HUES48 (cell line): ENCODE measurements around the gene TGFBR3.

Experiments used
- H3K27ac ChIP-seq: one replicate; pipeline ENCODE4 v1.7.0; 2013; ENCODE audit warnings: low read depth, low read length, inconsistent platforms
- H3K27me3 ChIP-seq: 2 replicates; pipeline ENCODE4 v1.6.1; 2013; ENCODE audit warnings: mild to moderate bottlenecking, low read length; ENCODE audit not compliant: control insufficient read depth, insufficient read depth
- H3K36me3 ChIP-seq: 2 replicates; pipeline ENCODE4 v1.6.1; 2013; ENCODE audit warnings: low read length; ENCODE audit not compliant: control insufficient read depth, insufficient read depth
- H3K4me1 ChIP-seq: 2 replicates; pipeline ENCODE4 v1.6.1; 2013; ENCODE audit warnings: mild to moderate bottlenecking, low read length; ENCODE audit not compliant: control insufficient read depth, insufficient read depth
- H3K4me3 ChIP-seq: 2 replicates; pipeline ENCODE4 v1.5.1; 2013; ENCODE audit warnings: mild to moderate bottlenecking, low read depth, low read length
- H3K9ac ChIP-seq: 2 replicates; pipeline ENCODE4 v1.6.1; 2013; ENCODE audit warnings: mild to moderate bottlenecking, low read depth, low read length, moderate library complexity
- H3K9me3 ChIP-seq: 2 replicates; pipeline ENCODE4 v1.6.1; 2013; ENCODE audit warnings: low read length; ENCODE audit not compliant: control insufficient read depth, insufficient read depth

The TGFBR3 gene

GRCh38 chr1:91833946-91834345 lies 52.0 kb downstream of the TGFBR3 start:
- no peak overlapping the region for H3K27ac ChIP-seq
- no peak overlapping the region for H3K9ac ChIP-seq
- H3K4me3 ChIP-seq, result no peak overlapping the region
- H3K4me1 ChIP-seq, result no peaks in the 10 kb centered on the region
- H3K36me3 ChIP-seq, result no peaks in the 10 kb centered on the region
- no peaks in the 10 kb centered on the region for H3K9me3 ChIP-seq
- no peaks in the 10 kb centered on the region for H3K27me3 ChIP-seq

- Histone ChIP-seq H3K27me3 (no peaks in the 10 kb centered on the region), H3K4me1 (no peaks in the 10 kb centered on the region), H3K4me3 (no peak overlapping the region), H3K9me3 (no peaks in the 10 kb centered on the region), H3K36me3 (no peaks in the 10 kb centered on the region), H3K27ac (no peak overlapping the region), H3K9ac (no peak overlapping the region)
Observed at GRCh38 chr1:91831132-91831930, 54.6 kb downstream of the TGFBR3 start.

GRCh38 chr1:91830242-91831131 lies 55.5 kb downstream of the TGFBR3 start:
- Histone ChIP-seq H3K4me3 (no peak overlapping the region), H3K4me1 (no peaks in the 10 kb centered on the region), H3K27me3 (no peaks in the 10 kb centered on the region), H3K36me3 (no peaks in the 10 kb centered on the region), H3K27ac (no peak overlapping the region), H3K9me3 (no peaks in the 10 kb centered on the region), H3K9ac (no peak overlapping the region)

GRCh38 chr1:91829293-91830153 lies 56.4 kb downstream of the TGFBR3 start:
- H3K4me3 ChIP-seq, result no peak overlapping the region
- H3K27ac ChIP-seq, result no peak overlapping the region
- H3K9me3 ChIP-seq, result no peaks in the 10 kb centered on the region
- no peaks in the 10 kb centered on the region for H3K4me1 ChIP-seq
- no peaks in the 10 kb centered on the region for H3K36me3 ChIP-seq
- H3K9ac ChIP-seq, result no peak overlapping the region
- no peaks in the 10 kb centered on the region for H3K27me3 ChIP-seq

GRCh38 chr1:91828583-91829281 lies 57.2 kb downstream of the TGFBR3 start:
- H3K9ac ChIP-seq, result no peak overlapping the region
- no peak overlapping the region for H3K4me3 ChIP-seq
- no peak overlapping the region for H3K27ac ChIP-seq
- H3K36me3 ChIP-seq, result no peaks in the 10 kb centered on the region
- no peaks in the 10 kb centered on the region for H3K9me3 ChIP-seq
- H3K27me3 ChIP-seq, result no peaks in the 10 kb centered on the region
- no peaks in the 10 kb centered on the region for H3K4me1 ChIP-seq

- no peak overlapping the region for H3K27ac ChIP-seq
- no peaks in the 10 kb centered on the region for H3K36me3 ChIP-seq
- H3K4me1 ChIP-seq, result no peaks in the 10 kb centered on the region
- no peaks in the 10 kb centered on the region for H3K27me3 ChIP-seq
- no peak overlapping the region for H3K4me3 ChIP-seq
- H3K9ac ChIP-seq, result no peak overlapping the region
- no peaks in the 10 kb centered on the region for H3K9me3 ChIP-seq
Observed at GRCh38 chr1:91827459-91828321, 58.3 kb downstream of the TGFBR3 start.

- Histone ChIP-seq H3K9ac (no peak overlapping the region), H3K27ac (no peak overlapping the region), H3K4me1 (no peaks in the 10 kb centered on the region), H3K36me3 (no peaks in the 10 kb centered on the region), H3K4me3 (no peak overlapping the region), H3K9me3 (no peaks in the 10 kb centered on the region), H3K27me3 (no peaks in the 10 kb centered on the region)
Observed at GRCh38 chr1:91827087-91827458, 58.9 kb downstream of the TGFBR3 start.

- no peaks in the 10 kb centered on the region for H3K4me1 ChIP-seq
- no peak overlapping the region for H3K27ac ChIP-seq
- no peak overlapping the region for H3K9ac ChIP-seq
- H3K36me3 ChIP-seq, result no peaks in the 10 kb centered on the region
- no peak overlapping the region for H3K4me3 ChIP-seq
- H3K9me3 ChIP-seq, result no peaks in the 10 kb centered on the region
- H3K27me3 ChIP-seq, result no peaks in the 10 kb centered on the region
Observed at GRCh38 chr1:91826649-91827048, 59.3 kb downstream of the TGFBR3 start.

- H3K27ac ChIP-seq, result no peak overlapping the region
- H3K9me3 ChIP-seq, result no peaks in the 10 kb centered on the region
- no peaks in the 10 kb centered on the region for H3K36me3 ChIP-seq
- no peaks in the 10 kb centered on the region for H3K27me3 ChIP-seq
- H3K9ac ChIP-seq, result no peak overlapping the region
- H3K4me3 ChIP-seq, result no peak overlapping the region
- H3K4me1 ChIP-seq, result no peaks in the 10 kb centered on the region
Observed at GRCh38 chr1:91826248-91826647, 59.7 kb downstream of the TGFBR3 start.
